ENCODE data around the gene ATP5F1D. TPM values are rescaled to one million over a fixed set of nuclear protein-coding genes. Genes with fewer than 3 reads are reported as not detected.

Gene ATP5F1D
- total and polyA plus RNA-seq, 2 donors (not counting 1 experiment from before 2014, with no cell fraction given), result 150 to 166 TPM

GRCh38 chr19:1231729-1232637, 9.6 kb upstream of the ATP5F1D start:
- H3K4me3 Mint-ChIP-seq, result no peak overlapping the region
- no peaks in the 10 kb centered on the region for H3K79me2 ChIP-seq (ENCODE audit: control insufficient read depth, insufficient read depth, low read length)
- ChIA-PET POLR2A (interaction anchor here (0.7 to 1.1 kb wide), 2 partner anchors 37 to 384 kb away, joined by 3 to 6 read pairs; partner anchors contain the start of gene CIRBP), CTCF (interaction anchor here (1.1 kb wide), 1 partner anchor 12 kb away, joined by 3 read pairs; no protein-coding TSS in a partner anchor)
- peaks cover 4% of the 10 kb centered on the region for H4K20me1 ChIP-seq (ENCODE audit: control insufficient read depth, insufficient read depth, low read length, poor library complexity, severe bottlenecking)
- no peak overlapping the region for H3K9ac ChIP-seq (ENCODE audit: low read length)
- H3K36me3 ChIP-seq (replicated peaks in 1 of 2; ENCODE audit: control extremely low read depth in 1 of 2, control insufficient read depth in 1 of 2, extremely low read depth in 1 of 2, insufficient read depth in 2 of 2, low read length in 1 of 2), result peaks cover 0 to 3% of the 10 kb centered on the region in 2 experiments
- peak; percentile 10 for ATAC-seq (ENCODE audit: low read depth)
- H3K4me2 ChIP-seq (replicated peaks; ENCODE audit: low read depth, low read length, poor library complexity, severe bottlenecking), result no peak overlapping the region
- DNase-seq, result no peak
- no peaks in the 10 kb centered on the region for H3K9me3 Mint-ChIP-seq (ENCODE audit: insufficient read depth)
- H3K27ac ChIP-seq (ENCODE audit: low read length in 2 of 2), result no peak overlapping the region
- H3K4me1 Mint-ChIP-seq, result no peaks in the 10 kb centered on the region
- H3K9me3 ChIP-seq (ENCODE audit: control extremely low read depth in 1 of 3, control insufficient read depth in 2 of 3, insufficient read depth in 1 of 3, low read length in 2 of 3), result no peaks in the 10 kb centered on the region
- H3K27ac Mint-ChIP-seq, result peak overlapping the region; percentile 6
- intact Hi-C loops (cut with micrococcal nuclease), result no loop called here
- WGBS (ENCODE audit: insufficient coverage), result 88% methylated on average over 14 of the region's 15 CpGs
- H3K4me3 ChIP-seq (ENCODE audit: control extremely low read depth in 1 of 5, extremely low read depth in 1 of 5, insufficient read depth in 1 of 5, low read depth in 2 of 5, low read length in 4 of 5), result no peak overlapping the region
- peaks cover 0 to 10% (median 4%) of the 10 kb centered on the region in 4 experiments for H3K27me3 ChIP-seq (replicated peaks in 1 of 4; ENCODE audit: control extremely low read depth in 1 of 4, control insufficient read depth in 3 of 4, insufficient read depth in 4 of 4, low read length in 3 of 4)
- no peak overlapping the region for H2AFZ ChIP-seq (ENCODE audit: insufficient read depth, low read depth, low read length, poor library complexity, severe bottlenecking)
- peaks cover 1% of the 10 kb centered on the region in 2 donors for H3K4me1 ChIP-seq (ENCODE audit: control insufficient read depth in 2 of 2, insufficient read depth in 2 of 2, low read length in 2 of 2)
- H3K27me3 Mint-ChIP-seq, result no peaks in the 10 kb centered on the region
- TF ChIP-seq CTCF (IDR thresholded peaks at IDR 0.05) (no peak), EZH2 (IDR thresholded peaks at IDR 0.05; ENCODE audit: borderline replicate concordance, insufficient read depth, low read depth, low read length, poor library complexity, severe bottlenecking) (no peak)

GRCh38 chr19:1232652-1233072, 8.9 kb upstream of the ATP5F1D start:
- Mint-ChIP-seq H3K27ac (no peak overlapping the region), H3K9me3 (ENCODE audit: insufficient read depth) (no peaks in the 10 kb centered on the region), H3K4me1 (no peaks in the 10 kb centered on the region), H3K4me3 (no peak overlapping the region), H3K27me3 (no peaks in the 10 kb centered on the region)
- Histone ChIP-seq H3K4me1 (ENCODE audit: control insufficient read depth in 2 of 2, insufficient read depth in 2 of 2, low read length in 2 of 2) (peaks cover 6% of the 10 kb centered on the region in 2 donors), H2AFZ (ENCODE audit: insufficient read depth, low read depth, low read length, poor library complexity, severe bottlenecking) (no peak overlapping the region), H3K36me3 (replicated peaks in 1 of 2; ENCODE audit: control extremely low read depth in 1 of 2, control insufficient read depth in 1 of 2, extremely low read depth in 1 of 2, insufficient read depth in 2 of 2, low read length in 1 of 2) (no peaks in the 10 kb centered on the region), H4K20me1 (ENCODE audit: control insufficient read depth, insufficient read depth, low read length, poor library complexity, severe bottlenecking) (no peaks in the 10 kb centered on the region), H3K27ac (ENCODE audit: low read length in 2 of 2) (no peak overlapping the region), H3K79me2 (ENCODE audit: control insufficient read depth, insufficient read depth, low read length) (no peaks in the 10 kb centered on the region), H3K4me2 (replicated peaks; ENCODE audit: low read depth, low read length, poor library complexity, severe bottlenecking) (no peak overlapping the region), H3K4me3 (ENCODE audit: control extremely low read depth in 1 of 5, extremely low read depth in 1 of 5, insufficient read depth in 1 of 5, low read depth in 2 of 5, low read length in 4 of 5) (no peak overlapping the region), H3K9ac (ENCODE audit: low read length) (no peak overlapping the region), H3K9me3 (ENCODE audit: control extremely low read depth in 1 of 3, control insufficient read depth in 2 of 3, insufficient read depth in 1 of 3, low read length in 2 of 3) (no peaks in the 10 kb centered on the region), H3K27me3 (replicated peaks in 1 of 4; ENCODE audit: control extremely low read depth in 1 of 4, control insufficient read depth in 3 of 4, insufficient read depth in 4 of 4, low read length in 3 of 4) (peaks cover 0 to 15% (median 5%) of the 10 kb centered on the region in 4 experiments)
- DNase-seq, result no peak
- 65% methylated on average over 12 of the region's 15 CpGs for WGBS (ENCODE audit: insufficient coverage)
- ATAC-seq (ENCODE audit: low read depth), result no peak
- intact Hi-C loops (cut with micrococcal nuclease), result no loop called here
- TF ChIP-seq CTCF (IDR thresholded peaks at IDR 0.05), result no peak
- TF ChIP-seq EZH2 (IDR thresholded peaks at IDR 0.05; ENCODE audit: borderline replicate concordance, insufficient read depth, low read depth, low read length, poor library complexity, severe bottlenecking), result no peak
- CTCF ChIA-PET, result interaction anchor here (1.1 kb wide), 1 partner anchor 12 kb away, joined by 3 read pairs; no protein-coding TSS in a partner anchor
- POLR2A ChIA-PET, result interaction anchor here (0.7 to 1.1 kb wide), 2 partner anchors 36 to 384 kb away, joined by 3 to 6 read pairs; partner anchors contain the start of gene CIRBP
